22Rv1 (cell line): Measurements from ENCODE around the gene MAML3.

Experiments
- CTCF ChIP-seq: fragments of 450-650 bp; IDR thresholded peaks from 2 replicates; pipeline ENCODE4 v1.5.1; 2017; ENCODE audit warnings: mild to moderate bottlenecking
- ZFX ChIP-seq: fragments of 450-650 bp; IDR thresholded peaks from 2 replicates; pipeline ENCODE4 v1.6.1; 2017; ENCODE audit warnings: antibody characterized with exemption, borderline replicate concordance

- no peak for TF ChIP-seq CTCF
- no peak for TF ChIP-seq ZFX
These were observed 234.5 kb downstream of the MAML3 start for GRCh38 chr4:139919521-139919920.
